Neuron (in vitro differentiated cells): ENCODE data around the gene ABCD4.

ENCODE experiments used
- H2AFZ ChIP-seq: one replicate; pipeline ENCODE4 v1.6.1; 2013; ENCODE audit warnings: low read depth, mild to moderate bottlenecking, inconsistent platforms, low read length, moderate library complexity
- H3K27me3 ChIP-seq: one replicate; pipeline ENCODE4 v1.6.1; 2013; ENCODE audit warnings: low read length; ENCODE audit not compliant: insufficient read depth
- H3K36me3 ChIP-seq: one replicate; pipeline ENCODE4 v1.6.1; 2013; ENCODE audit warnings: low read length; ENCODE audit not compliant: insufficient read depth
- H3K4me1 ChIP-seq: one replicate; pipeline ENCODE4 v1.6.1; 2013; ENCODE audit warnings: low read length; ENCODE audit not compliant: insufficient read depth
- H3K4me3 ChIP-seq: 2 replicates; pipeline ENCODE4 v1.5.1; 2013; ENCODE audit warnings: mild to moderate bottlenecking, low read length, moderate library complexity
- H3K9me3 ChIP-seq: one replicate; pipeline ENCODE4 v1.6.1; 2013; ENCODE audit warnings: low read length

The ABCD4 gene

DNA sequence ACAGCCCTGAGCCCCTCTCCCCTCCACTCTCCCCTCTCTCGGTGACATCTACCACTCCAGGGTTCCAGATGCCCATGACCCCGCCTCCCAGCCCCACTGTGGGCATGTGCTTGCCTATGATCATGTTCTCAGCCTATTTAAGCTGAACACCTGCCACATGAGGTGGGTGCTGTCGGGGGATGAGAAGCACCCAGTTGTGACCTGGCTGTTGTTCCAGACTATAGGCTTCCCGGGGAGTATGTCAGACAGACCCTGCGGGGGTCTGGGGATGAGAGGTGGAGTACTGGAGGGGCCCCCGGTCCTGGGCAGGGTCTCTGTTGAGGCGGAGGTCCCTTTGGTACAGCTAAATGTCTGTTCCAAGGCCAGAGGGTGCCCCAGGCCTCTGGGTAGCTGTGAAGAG, 57.4 kb downstream of the ABCD4 start:
- Histone ChIP-seq H3K27me3 (peaks cover 74% of the 10 kb centered on the region), H3K4me1 (peaks cover 7% of the 10 kb centered on the region), H2AFZ (no peak overlapping the region), H3K36me3 (no peaks in the 10 kb centered on the region), H3K9me3 (no peaks in the 10 kb centered on the region), H3K4me3 (no peak overlapping the region)

DNA sequence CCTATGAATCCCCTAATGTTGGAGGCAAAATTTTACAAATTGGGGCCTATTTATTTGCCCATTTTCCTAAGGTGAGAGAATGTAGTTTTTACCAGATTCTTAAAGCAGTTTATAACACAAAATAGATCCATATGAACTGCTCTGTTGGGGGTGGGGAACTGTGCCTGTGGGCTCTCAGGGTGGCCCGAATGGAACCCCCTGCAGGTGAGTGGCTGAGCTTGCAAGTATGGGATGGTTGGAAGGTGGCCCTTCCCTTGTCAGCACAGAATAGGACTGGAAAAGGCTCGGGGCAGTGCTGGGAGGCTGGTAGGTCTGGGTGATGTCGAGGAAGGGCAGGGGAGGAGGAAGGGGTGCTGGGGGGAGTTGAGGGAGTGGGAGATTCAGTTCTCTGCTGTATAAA, 58.6 kb downstream of the ABCD4 start:
- Histone ChIP-seq H3K4me3 (no peak overlapping the region), H3K9me3 (no peaks in the 10 kb centered on the region), H3K36me3 (no peaks in the 10 kb centered on the region), H3K4me1 (peaks cover 13% of the 10 kb centered on the region), H2AFZ (no peak overlapping the region), H3K27me3 (peaks cover 86% of the 10 kb centered on the region)

- no peaks in the 10 kb centered on the region for H3K9me3 ChIP-seq
- H2AFZ ChIP-seq = no peak overlapping the region
- H3K4me1 ChIP-seq = peaks cover 13% of the 10 kb centered on the region
- H3K4me3 ChIP-seq = no peak overlapping the region
- no peaks in the 10 kb centered on the region for H3K36me3 ChIP-seq
- H3K27me3 ChIP-seq = peaks cover 96% of the 10 kb centered on the region
Measured at GRCh38 chr14:74243051-74243450, 59.7 kb downstream of the ABCD4 start.

- peaks cover 13% of the 10 kb centered on the region for H3K4me1 ChIP-seq
Measured at GRCh38 chr14:74242780-74243042, 60.0 kb downstream of the ABCD4 start.

DNA sequence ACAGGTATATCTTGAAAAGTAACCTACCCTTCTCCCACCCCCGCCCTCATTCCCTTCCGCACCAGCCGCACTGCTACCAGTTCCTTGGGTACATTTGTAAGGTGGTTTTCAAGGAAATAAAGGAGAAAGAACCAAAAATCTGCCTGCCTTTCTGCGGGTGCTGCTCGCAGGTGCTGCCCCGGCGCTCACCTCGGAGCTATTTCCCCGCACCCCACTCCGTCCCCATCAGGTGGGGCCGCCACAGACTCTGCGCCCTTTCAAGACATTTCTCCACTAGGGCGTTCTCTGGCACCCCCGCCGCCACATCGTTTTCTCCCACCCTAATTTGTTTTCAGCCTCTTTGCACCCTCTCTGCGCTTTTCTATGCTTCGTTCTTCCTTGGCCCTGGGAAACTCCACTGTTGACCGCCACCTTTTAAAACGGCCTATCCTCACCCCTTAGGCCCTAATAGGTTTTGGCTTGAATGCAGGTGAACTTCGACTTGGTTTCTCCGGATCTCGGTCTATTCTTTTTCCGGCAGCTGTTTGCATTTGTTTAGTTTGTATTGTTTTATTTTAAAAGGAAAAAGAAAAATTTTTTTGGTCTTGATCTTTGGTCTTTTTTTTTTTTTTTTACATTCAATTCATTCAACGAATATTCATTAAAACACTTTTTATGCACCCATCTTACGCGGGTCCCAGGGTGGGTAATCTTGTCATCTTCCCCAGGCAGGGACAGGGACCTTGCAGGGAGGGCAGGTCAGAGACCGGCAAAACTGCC, 60.5 kb downstream of the ABCD4 start:
- Histone ChIP-seq H2AFZ (no peak overlapping the region), H3K27me3 (peaks cover 98% of the 10 kb centered on the region), H3K36me3 (no peaks in the 10 kb centered on the region), H3K4me1 (peaks cover 13% of the 10 kb centered on the region), H3K4me3 (no peak overlapping the region), H3K9me3 (no peaks in the 10 kb centered on the region)

More at GRCh38 chr14:74242780-74243042, 60.0 kb downstream of the ABCD4 start:
- Histone ChIP-seq H3K27me3 (peaks cover 97% of the 10 kb centered on the region), H2AFZ (no peak overlapping the region), H3K9me3 (no peaks in the 10 kb centered on the region), H3K36me3 (no peaks in the 10 kb centered on the region), H3K4me3 (no peak overlapping the region)

GRCh38 chr14:74241652-74242017, 61.1 kb downstream of the ABCD4 start:
- peaks cover 95% of the 10 kb centered on the region for H3K27me3 ChIP-seq
- H3K9me3 ChIP-seq = no peaks in the 10 kb centered on the region
- H3K4me1 ChIP-seq = peaks cover 13% of the 10 kb centered on the region
- H2AFZ ChIP-seq = peak overlapping the region; percentile 85
- H3K4me3 ChIP-seq = no peak overlapping the region
- no peaks in the 10 kb centered on the region for H3K36me3 ChIP-seq

DNA sequence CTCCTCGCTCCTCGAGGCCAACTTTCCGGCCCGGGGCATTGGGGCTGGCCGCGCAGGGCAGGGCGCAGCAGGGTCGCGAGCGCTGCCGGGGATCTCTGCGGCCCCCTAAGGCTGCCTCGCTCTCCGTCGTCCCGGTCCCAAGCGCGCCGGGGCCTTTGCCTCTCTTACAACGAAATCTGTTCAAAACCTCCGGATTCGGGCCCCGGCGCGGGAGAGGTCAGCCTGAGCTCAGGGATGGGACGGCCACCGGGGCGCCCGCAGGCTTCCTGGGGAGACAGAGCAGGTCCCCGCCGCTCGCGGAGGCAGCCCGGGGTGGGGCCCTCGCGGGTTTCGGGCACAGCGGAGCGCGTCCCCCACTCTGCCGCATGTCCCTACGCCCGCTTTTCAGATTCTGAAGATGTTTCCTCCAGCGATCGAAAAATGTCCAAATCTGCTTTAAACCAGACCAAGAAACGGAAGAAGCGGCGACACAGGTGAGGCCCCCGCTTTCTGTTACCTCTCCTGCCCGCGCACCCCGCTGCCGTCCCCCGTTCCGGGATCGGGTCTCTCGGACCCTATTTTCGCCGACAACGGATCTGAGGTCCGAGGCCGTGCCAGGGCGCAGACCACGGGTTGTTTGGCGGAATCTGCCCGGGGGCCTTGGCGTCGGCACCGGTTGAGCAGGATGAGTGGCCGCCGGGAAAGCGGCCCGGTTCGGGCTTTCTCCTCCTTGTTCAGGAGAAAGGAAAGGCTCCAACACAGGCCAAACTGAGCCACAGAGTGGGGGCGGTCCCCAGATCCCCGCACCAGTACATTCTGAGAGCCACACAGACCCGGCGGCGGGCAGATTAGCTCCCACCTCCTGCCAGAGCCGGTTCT, 61.7 kb downstream of the ABCD4 start:
- Histone ChIP-seq H2AFZ (peak overlapping the region; percentile 85), H3K9me3 (no peaks in the 10 kb centered on the region), H3K4me1 (peaks cover 13% of the 10 kb centered on the region), H3K4me3 (no peak overlapping the region), H3K36me3 (no peaks in the 10 kb centered on the region), H3K27me3 (peaks cover 89% of the 10 kb centered on the region)

DNA sequence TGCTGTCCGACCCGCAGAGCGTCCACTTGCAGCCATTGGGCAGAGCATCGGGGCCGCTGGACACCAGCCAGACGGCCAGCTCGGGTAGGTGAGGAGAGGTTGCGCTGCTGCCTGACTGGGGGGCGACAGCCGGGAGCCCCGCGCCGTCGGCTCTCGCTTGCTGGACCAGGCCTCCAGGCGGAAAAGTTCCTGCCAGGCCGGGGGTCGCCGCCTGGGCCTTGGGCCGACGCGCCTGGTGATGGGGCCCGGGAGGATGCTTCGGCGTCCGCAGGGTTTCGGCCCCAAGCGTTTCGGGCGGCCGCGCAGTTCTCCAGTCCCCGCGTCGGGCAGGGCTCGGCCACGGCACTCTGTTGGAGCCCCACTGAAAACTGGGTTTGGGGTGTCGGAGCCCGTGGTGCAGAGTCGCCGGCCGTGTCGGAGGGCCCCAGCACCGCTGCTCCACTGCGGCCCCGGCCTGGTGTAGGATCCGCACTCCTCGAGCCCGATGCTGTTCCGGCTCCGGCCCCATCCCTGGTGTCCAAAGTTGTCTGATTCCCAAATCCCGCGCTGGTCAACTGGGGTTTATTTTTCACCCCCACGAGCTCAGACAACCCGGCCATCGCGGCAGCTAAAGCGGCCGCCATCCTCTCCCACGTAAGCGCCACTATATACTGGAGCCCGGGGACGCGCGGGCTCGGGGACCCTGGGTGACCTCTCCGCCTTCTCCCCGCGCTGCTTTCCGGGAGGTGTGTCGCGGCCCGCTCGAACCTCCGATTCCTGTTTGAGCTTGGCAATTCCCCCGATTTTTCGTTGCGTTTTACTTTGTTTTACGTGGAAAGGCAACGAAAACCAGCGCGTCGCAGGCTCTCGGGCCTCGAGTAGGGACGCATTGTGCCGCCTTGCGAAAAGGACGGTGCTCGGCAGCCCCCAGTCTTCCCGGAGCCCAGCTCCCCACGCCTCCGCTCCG, 62.6 kb downstream of the ABCD4 start:
- H2AFZ ChIP-seq = peak overlapping the region; percentile 85
- H3K9me3 ChIP-seq = no peaks in the 10 kb centered on the region
- H3K27me3 ChIP-seq = peaks cover 83% of the 10 kb centered on the region
- no peaks in the 10 kb centered on the region for H3K36me3 ChIP-seq
- peaks cover 13% of the 10 kb centered on the region for H3K4me1 ChIP-seq
- peak overlapping the region; percentile 10 for H3K4me3 ChIP-seq

GRCh38 chr14:74238974-74239847, 63.5 kb downstream of the ABCD4 start, which contains the start of gene VSX2:
Gene VSX2, plus strand, starts transcription at chr14:74239449. Its CDS starts 113 bp downstream, at chr14:74239562.
- H3K27me3 ChIP-seq = peaks cover 83% of the 10 kb centered on the region
- peak within 1 kb of the TSS; percentile 10 for H3K4me3 ChIP-seq
- H3K9me3 ChIP-seq = no peaks in the 10 kb centered on the region
- peak within 1 kb of the TSS; percentile 85 for H2AFZ ChIP-seq
- H3K4me1 ChIP-seq = peaks cover 13% of the 10 kb centered on the region
- H3K36me3 ChIP-seq = no peaks in the 10 kb centered on the region

DNA sequence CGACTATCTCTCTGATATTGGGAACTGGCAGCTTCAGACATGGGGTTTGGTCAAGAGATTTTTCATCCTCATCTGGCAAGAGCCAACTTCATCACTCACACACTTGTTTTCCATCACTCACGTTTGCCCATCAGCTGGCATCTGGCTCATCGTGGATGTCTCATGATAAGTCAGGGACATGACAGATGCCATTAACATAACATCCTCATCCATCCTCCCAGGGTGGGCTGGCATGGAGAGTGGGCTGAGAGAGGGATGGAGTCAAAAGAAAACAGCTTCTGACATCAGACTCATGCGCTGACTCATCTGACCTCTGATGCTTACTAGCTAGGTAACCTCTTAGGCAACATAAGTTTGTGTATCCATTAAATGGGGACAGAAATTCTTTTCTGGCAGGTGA, 65.3 kb downstream of the ABCD4 start:
- no peaks in the 10 kb centered on the region for H3K9me3 ChIP-seq
- peaks cover 13% of the 10 kb centered on the region for H3K4me1 ChIP-seq
- H3K4me3 ChIP-seq = no peak overlapping the region
- no peaks in the 10 kb centered on the region for H3K36me3 ChIP-seq
- no peak overlapping the region for H2AFZ ChIP-seq
- H3K27me3 ChIP-seq = peaks cover 69% of the 10 kb centered on the region
